ENCODE measurements around the gene RFX1.

DNA sequence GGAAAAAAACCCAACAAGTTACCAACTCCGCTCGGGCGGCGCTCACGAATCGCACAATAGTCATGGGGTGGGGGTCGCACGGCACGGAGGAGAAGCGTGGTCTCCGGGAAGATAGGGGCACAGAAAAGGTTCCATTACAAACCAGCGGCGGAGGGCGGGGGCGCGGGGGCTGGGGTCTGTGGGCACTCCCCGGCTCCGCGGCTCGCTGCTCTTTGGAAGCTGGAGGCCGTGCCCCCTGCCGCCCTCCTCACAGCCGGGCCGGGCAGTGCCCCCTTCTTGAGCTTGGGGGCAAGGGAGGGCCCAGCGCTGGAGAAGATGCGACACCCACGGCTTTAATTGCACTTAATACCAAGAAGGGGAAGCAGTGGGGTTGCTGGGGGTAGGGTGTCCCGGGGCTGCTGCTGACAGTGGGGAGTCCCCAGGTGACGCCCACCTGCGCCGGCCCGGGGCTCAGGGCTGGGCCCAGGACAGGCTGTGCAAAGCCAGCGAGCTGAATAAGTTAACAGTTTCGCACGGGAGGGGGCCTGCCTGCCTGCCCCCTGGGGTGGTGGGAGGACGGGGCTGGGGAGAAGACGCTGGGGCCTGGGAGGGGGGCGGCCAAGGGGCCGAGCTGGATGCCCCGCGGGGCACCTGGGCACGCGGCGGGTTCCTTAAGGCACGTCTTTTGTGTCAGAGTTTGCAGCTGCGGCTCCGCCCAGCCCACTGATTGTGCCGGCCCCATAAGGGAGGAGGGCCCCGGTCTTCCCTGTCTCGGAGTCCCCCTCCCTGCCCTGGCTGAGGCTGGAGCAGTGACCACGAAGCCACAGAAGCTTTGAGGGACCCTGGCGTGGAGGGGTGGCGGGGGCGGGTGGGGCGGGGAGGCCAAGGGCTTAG is 44.1 kb downstream of the RFX1 start:
- TF ChIP-seq, protein P1, sequence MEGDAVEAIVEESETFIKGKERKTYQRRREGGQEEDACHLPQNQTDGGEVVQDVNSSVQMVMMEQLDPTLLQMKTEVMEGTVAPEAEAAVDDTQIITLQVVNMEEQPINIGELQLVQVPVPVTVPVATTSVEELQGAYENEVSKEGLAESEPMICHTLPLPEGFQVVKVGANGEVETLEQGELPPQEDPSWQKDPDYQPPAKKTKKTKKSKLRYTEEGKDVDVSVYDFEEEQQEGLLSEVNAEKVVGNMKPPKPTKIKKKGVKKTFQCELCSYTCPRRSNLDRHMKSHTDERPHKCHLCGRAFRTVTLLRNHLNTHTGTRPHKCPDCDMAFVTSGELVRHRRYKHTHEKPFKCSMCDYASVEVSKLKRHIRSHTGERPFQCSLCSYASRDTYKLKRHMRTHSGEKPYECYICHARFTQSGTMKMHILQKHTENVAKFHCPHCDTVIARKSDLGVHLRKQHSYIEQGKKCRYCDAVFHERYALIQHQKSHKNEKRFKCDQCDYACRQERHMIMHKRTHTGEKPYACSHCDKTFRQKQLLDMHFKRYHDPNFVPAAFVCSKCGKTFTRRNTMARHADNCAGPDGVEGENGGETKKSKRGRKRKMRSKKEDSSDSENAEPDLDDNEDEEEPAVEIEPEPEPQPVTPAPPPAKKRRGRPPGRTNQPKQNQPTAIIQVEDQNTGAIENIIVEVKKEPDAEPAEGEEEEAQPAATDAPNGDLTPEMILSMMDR (IDR thresholded peaks at IDR 0.05) = no peak
- TF ChIP-seq POLR2A (IDR thresholded peaks at IDR 0.05) (no peak), EP300 (IDR thresholded peaks at IDR 0.05) (no peak), POLR2AphosphoS5 (IDR thresholded peaks at IDR 0.05) (no peak)
